Effector memory CD8-positive, alpha-beta T cell (primary cell): Measurements from ENCODE around the gene PPFIBP2.

Experiments
- ATAC-seq: fragments of 150-1000 bp; cut with Tn5 transposase; replicated peaks from 2 replicates; pipeline ENCODE4 v1.10.0; 2021; ENCODE audit warnings: mild to moderate bottlenecking, moderate library complexity
- DNase-seq, 3 experiments: peaks; one replicate each; pipeline ENCODE4 v3.0.0; 2021
- H3K27ac Mint-ChIP-seq, 2 donors: one replicate each; pipeline ENCODE4 v1.8.0; 2022; ENCODE audit warnings: mild to moderate bottlenecking in 2 of 2, mixed read lengths in 2 of 2, moderate library complexity in 2 of 2
- H3K27me3 Mint-ChIP-seq, 2 donors: one replicate each; pipeline ENCODE4 v1.8.0; 2022; ENCODE audit warnings: mixed read lengths in 2 of 2
- H3K36me3 Mint-ChIP-seq: one replicate; pipeline ENCODE4 v1.8.0; 2022; ENCODE audit warnings: mild to moderate bottlenecking, moderate library complexity, mixed read lengths; ENCODE audit not compliant: insufficient read depth
- H3K4me1 Mint-ChIP-seq, 2 donors: one replicate each; pipeline ENCODE4 v1.8.0; 2022; ENCODE audit warnings: low read depth in 2 of 2, mixed read lengths in 2 of 2
- H3K4me3 Mint-ChIP-seq, 2 donors: one replicate each; pipeline ENCODE4 v1.8.0; 2022; ENCODE audit warnings: mild to moderate bottlenecking in 2 of 2, mixed read lengths in 2 of 2, moderate library complexity in 2 of 2
- H3K9me3 Mint-ChIP-seq, 2 donors: one replicate each; pipeline ENCODE4 v1.8.0; 2022; ENCODE audit warnings: mixed read lengths in 2 of 2

Gene PPFIBP2

GRCh38 chr11:7665473-7666291 lies 151.9 kb downstream of the PPFIBP2 start:
- Mint-ChIP-seq H3K4me3 (no peak overlapping the region), H3K27me3 (peaks cover 16 to 37% of the 10 kb centered on the region in 2 donors), H3K36me3 (no peaks in the 10 kb centered on the region), H3K27ac (no peak overlapping the region), H3K9me3 (no peaks in the 10 kb centered on the region), H3K4me1 (peaks cover 0 to 4% of the 10 kb centered on the region in 2 donors)
- DNase-seq (peak; percentile 53 to 64 (median 64)), ATAC-seq (peak; percentile 95)

DNA sequence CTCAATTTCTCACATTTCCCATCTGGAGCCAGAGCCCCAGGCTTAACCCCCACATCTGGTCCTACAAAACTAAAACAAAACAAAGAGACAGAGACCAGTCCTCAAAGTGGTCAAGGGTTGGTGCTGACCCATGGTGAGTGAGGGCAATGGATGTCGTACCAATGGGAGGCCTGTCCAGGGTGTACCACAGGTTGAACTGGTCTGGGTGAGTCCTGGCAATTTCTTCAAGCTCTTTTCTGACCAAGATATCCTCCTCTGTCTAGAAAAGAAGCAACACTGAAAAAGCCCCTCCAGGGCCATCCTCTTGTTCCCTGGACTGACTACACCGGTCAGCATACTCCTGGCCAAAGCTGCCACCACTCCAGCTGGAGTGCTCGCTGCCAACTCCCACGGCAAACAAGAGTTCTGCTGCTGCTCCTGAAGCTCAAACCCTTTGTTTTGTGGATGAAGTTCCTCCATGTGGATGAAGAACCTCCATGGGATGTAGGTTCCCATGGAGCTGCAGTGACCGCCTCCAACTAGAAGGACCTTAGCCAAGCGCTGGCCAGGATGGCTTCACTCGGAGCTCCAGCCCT lies 152.6 kb downstream of the PPFIBP2 start:
- Mint-ChIP-seq H3K27me3 (peaks cover 22 to 42% of the 10 kb centered on the region in 2 donors), H3K27ac (no peak overlapping the region)
- ATAC-seq, result no peak

DNA sequence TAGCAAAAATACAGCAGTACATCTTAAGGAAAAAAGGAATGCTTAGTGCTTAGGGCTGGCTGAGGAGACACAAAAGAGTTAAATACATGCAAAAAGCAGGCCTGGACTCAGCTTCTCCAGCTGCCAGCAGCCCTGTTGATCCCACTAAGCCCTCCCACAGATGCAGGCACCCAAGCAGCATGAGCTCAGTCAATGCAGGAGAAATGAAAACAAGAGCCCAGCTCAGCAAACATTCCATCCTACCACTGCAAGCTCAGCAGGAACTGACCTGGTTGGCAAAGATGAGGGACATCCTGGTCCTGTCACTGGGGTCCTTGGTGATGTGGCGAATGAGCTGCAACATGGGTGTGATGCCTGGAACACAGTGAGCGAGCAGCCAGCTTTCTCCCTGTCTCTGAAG lies 153.7 kb downstream of the PPFIBP2 start:
- no peaks in the 10 kb centered on the region for H3K9me3 Mint-ChIP-seq
- no peak overlapping the region for H3K4me3 Mint-ChIP-seq
- H3K27ac Mint-ChIP-seq, result no peak overlapping the region
- no peak for ATAC-seq
- H3K27me3 Mint-ChIP-seq, result peaks cover 32 to 53% of the 10 kb centered on the region in 2 donors
- no peak for DNase-seq
- H3K4me1 Mint-ChIP-seq, result peaks cover 0 to 4% of the 10 kb centered on the region in 2 donors
- no peaks in the 10 kb centered on the region for H3K36me3 Mint-ChIP-seq

More for the DNA sequence above, 152.6 kb downstream of the PPFIBP2 start:
- DNase-seq, result no peak
- no peak overlapping the region for H3K4me3 Mint-ChIP-seq
- H3K4me1 Mint-ChIP-seq, result peaks cover 0 to 4% of the 10 kb centered on the region in 2 donors
- no peaks in the 10 kb centered on the region for H3K9me3 Mint-ChIP-seq
- H3K36me3 Mint-ChIP-seq, result no peaks in the 10 kb centered on the region

DNA sequence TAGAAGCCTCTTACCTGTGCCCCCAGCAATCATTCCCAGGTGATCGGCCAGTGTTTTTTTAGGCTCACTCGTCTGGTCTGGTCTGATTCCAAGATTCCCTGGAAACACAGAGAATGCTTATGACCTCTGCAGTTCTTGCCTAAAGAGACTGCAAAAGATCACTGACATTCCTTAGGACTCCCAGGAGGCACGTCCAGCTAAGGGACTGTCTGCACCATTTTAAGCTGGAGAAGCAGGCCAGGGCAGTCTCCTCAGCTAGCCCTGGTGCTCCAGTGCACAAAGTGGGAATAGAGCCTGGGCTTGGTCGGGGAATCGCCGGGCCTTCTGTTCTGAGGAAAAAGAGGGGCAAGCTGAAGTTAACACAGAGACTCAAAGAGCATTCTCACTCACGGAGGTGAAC lies 154.7 kb downstream of the PPFIBP2 start:
- no peaks in the 10 kb centered on the region for H3K9me3 Mint-ChIP-seq
- no peak overlapping the region for H3K4me3 Mint-ChIP-seq
- H3K36me3 Mint-ChIP-seq, result no peaks in the 10 kb centered on the region
- DNase-seq, result no peak
- no peak overlapping the region for H3K27ac Mint-ChIP-seq
- no peak for ATAC-seq
- peaks cover 0 to 6% of the 10 kb centered on the region in 2 donors for H3K4me1 Mint-ChIP-seq
- H3K27me3 Mint-ChIP-seq, result peaks cover 37 to 63% of the 10 kb centered on the region in 2 donors

DNA sequence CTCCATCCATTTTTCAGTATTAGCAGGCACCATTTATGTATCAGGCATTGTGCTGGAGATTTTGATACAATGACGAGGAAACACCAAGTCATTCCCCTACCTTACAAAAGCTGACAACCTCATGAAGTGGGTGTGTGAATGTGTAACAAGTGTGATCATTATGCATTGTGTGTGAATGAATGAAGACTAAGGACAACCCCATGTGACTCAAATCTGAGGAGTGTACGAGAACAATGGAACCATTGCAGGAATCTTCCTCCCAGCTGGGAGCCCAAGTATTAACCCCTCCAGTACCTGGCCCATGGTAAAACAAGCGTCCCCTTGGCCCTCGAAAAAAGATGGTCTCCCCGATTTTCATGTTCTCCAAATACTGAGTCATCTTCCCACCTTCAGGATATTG lies 155.1 kb downstream of the PPFIBP2 start:
- ATAC-seq, result no peak
- Mint-ChIP-seq H3K4me3 (no peak overlapping the region), H3K36me3 (no peaks in the 10 kb centered on the region), H3K27me3 (peaks cover 39 to 66% of the 10 kb centered on the region in 2 donors), H3K9me3 (no peaks in the 10 kb centered on the region), H3K27ac (no peak overlapping the region), H3K4me1 (peaks cover 0 to 8% of the 10 kb centered on the region in 2 donors)
- no peak for DNase-seq

GRCh38 chr11:7670641-7671040 lies 156.8 kb downstream of the PPFIBP2 start:
- Mint-ChIP-seq H3K36me3 (no peaks in the 10 kb centered on the region), H3K4me3 (no peak overlapping the region), H3K27me3 (peaks cover 50 to 66% of the 10 kb centered on the region in 2 donors), H3K9me3 (no peaks in the 10 kb centered on the region), H3K4me1 (peaks cover 0 to 10% of the 10 kb centered on the region in 2 donors), H3K27ac (no peak overlapping the region)
- no peak for DNase-seq
- ATAC-seq, result no peak

DNA sequence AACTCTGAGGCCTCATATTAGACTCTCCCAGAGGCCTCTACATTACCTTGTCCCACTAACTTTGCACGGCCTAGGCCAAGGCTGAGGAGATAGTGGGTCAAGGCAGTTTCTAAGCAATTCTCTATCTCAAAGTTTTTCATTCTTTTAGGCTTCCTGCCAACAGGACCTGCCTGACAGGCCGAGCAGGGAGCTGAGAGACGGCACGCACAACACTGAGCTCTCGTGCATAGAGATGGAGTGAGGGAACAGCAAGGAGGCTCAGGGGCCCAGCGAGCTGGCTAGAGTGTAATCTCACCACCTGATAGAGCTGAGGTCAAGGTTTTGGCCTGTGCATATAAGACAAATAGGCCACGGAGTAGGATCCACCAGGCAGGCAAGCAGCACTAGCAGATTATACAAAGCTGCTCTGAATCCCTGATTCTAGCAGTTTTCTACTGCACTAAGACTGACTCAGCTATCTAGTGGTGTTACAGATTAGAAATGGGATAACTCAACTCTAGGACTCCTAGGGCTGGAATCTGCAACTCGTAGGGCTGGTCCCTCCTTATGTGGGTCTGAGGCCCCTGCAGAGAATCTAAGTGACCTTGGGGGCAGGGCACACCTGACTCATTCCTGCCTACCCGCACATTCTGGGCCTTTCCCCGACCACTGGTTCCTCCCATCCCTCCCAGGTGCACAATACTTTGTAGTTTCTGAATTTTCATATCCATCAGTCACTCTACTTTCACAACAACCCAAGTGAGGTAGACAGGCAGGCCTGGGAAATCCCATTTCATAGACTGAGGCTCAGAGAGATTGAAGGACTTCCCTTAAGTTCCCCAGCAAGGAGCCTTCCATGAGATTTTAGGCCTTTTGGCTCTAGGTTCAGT lies 157.8 kb downstream of the PPFIBP2 start:
- Mint-ChIP-seq H3K27ac (no peak overlapping the region), H3K36me3 (no peaks in the 10 kb centered on the region), H3K4me1 (peaks cover 0 to 7% of the 10 kb centered on the region in 2 donors), H3K27me3 (peaks cover 59 to 69% of the 10 kb centered on the region in 2 donors), H3K9me3 (no peaks in the 10 kb centered on the region), H3K4me3 (no peak overlapping the region)
- no peak for DNase-seq
- ATAC-seq, result no peak

- Mint-ChIP-seq H3K4me1 (peaks cover 0 to 7% of the 10 kb centered on the region in 2 donors), H3K27ac (no peak overlapping the region), H3K4me3 (peak overlapping the region in 1 of 2 donors; percentile 53), H3K9me3 (no peaks in the 10 kb centered on the region), H3K36me3 (no peaks in the 10 kb centered on the region), H3K27me3 (peaks cover 68 to 77% of the 10 kb centered on the region in 2 donors)
- DNase-seq (no peak), ATAC-seq (no peak)
Observed at GRCh38 chr11:7672276-7672959, 158.6 kb downstream of the PPFIBP2 start.

DNA sequence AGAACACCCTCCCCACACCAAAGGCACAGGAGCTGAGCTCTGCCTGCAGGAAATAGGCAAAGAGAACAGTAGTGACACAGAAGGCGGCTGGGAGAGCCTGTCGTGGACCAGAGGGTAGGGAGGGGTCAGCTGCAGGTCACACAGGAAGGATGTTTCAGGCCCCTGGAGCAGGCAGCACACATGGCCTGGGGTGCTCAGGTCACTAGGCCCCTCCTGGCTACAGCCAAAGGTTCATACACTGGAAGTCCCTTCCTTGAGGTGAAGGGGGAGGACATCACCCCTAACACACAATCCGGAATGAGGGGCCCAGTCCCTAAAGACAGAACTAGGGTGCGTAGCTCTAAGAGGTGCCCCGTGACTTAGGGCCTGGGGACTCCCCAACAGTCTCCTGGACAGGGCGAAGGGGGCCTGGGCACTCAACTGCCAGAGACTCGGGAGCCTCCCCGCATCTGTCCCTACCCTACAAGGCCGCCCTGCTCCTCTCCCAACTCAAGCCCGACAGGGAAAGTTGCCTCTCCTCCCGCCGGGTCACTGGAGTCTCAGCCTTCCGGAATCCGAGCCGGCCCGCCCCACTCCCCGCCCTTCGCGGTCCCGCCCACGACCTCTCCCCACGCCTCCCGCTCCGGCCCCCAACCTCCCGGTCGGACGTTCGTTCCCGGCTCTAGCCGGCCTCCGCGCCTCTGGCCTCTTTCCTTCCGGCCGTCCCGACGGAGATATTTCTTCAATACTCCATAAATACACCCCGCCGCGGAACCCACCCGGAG lies 159.3 kb downstream of the PPFIBP2 start, which contains the start of gene CYB5R2:
CYB5R2 (minus strand) TSS at position 541 of the 764 bp plus-strand sequence. CDS start 675 bp downstream, outside the sequence.
- Mint-ChIP-seq H3K27ac (no peak within 1 kb of the TSS), H3K36me3 (no peaks in the 10 kb centered on the region), H3K4me3 (peak within 1 kb of the TSS; percentile 61 to 67), H3K4me1 (peaks cover 0 to 7% of the 10 kb centered on the region in 2 donors), H3K27me3 (peaks cover 75 to 84% of the 10 kb centered on the region in 2 donors), H3K9me3 (no peaks in the 10 kb centered on the region)
- peak; percentile 17 for ATAC-seq
- DNase-seq, result no peak

GRCh38 chr11:7673724-7674434 lies 160.1 kb downstream of the PPFIBP2 start:
- H3K36me3 Mint-ChIP-seq, result no peaks in the 10 kb centered on the region
- no peak for DNase-seq
- H3K4me3 Mint-ChIP-seq, result peak overlapping the region; percentile 61 to 67
- H3K27ac Mint-ChIP-seq, result no peak overlapping the region
- no peaks in the 10 kb centered on the region for H3K9me3 Mint-ChIP-seq
- H3K4me1 Mint-ChIP-seq, result peaks cover 0 to 7% of the 10 kb centered on the region in 2 donors
- ATAC-seq, result peak; percentile 44
- peaks cover 78 to 88% of the 10 kb centered on the region in 2 donors for H3K27me3 Mint-ChIP-seq

DNA sequence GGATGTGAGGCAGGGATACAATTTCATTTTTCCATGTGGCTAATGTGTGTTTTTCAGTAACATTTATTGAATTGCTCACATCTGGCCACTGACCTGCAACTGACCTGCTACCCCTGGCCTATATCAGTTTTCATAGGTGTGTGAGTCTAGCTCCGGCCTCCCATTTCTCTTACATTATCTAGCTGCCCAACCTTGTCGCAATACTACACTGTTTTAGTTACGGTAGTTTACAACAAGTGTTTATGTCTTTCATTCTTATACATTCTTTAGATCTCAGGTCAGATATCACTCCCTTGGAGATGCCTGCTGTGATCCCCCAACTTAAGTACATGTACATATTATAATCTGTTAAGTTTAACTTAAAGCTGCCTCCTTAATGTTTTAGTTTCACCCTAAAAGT lies 161.8 kb downstream of the PPFIBP2 start:
- no peak overlapping the region for H3K4me3 Mint-ChIP-seq
- peaks cover 82 to 94% of the 10 kb centered on the region in 2 donors for H3K27me3 Mint-ChIP-seq
- no peak for DNase-seq
- no peak overlapping the region for H3K27ac Mint-ChIP-seq
- H3K4me1 Mint-ChIP-seq, result peaks cover 0 to 7% of the 10 kb centered on the region in 2 donors
- ATAC-seq, result no peak
- no peaks in the 10 kb centered on the region for H3K36me3 Mint-ChIP-seq
- H3K9me3 Mint-ChIP-seq, result no peaks in the 10 kb centered on the region

GRCh38 chr11:7677071-7677470 lies 163.3 kb downstream of the PPFIBP2 start:
- Mint-ChIP-seq H3K4me1 (peaks cover 0 to 7% of the 10 kb centered on the region in 2 donors), H3K9me3 (no peaks in the 10 kb centered on the region), H3K36me3 (no peaks in the 10 kb centered on the region), H3K4me3 (no peak overlapping the region), H3K27ac (no peak overlapping the region), H3K27me3 (peaks cover 81 to 89% of the 10 kb centered on the region in 2 donors)
- DNase-seq, result no peak
- no peak for ATAC-seq
